ENCODE results near the gene FN1. TPM values are rescaled to one million over a fixed set of nuclear protein-coding genes. Genes with fewer than 3 reads are reported as not detected.

FN1 gene
- polyA plus RNA-seq, 1 donor (not counting 4 experiments of a cell fraction or from before 2014, with no cell fraction given), result 1,649 TPM

DNA sequence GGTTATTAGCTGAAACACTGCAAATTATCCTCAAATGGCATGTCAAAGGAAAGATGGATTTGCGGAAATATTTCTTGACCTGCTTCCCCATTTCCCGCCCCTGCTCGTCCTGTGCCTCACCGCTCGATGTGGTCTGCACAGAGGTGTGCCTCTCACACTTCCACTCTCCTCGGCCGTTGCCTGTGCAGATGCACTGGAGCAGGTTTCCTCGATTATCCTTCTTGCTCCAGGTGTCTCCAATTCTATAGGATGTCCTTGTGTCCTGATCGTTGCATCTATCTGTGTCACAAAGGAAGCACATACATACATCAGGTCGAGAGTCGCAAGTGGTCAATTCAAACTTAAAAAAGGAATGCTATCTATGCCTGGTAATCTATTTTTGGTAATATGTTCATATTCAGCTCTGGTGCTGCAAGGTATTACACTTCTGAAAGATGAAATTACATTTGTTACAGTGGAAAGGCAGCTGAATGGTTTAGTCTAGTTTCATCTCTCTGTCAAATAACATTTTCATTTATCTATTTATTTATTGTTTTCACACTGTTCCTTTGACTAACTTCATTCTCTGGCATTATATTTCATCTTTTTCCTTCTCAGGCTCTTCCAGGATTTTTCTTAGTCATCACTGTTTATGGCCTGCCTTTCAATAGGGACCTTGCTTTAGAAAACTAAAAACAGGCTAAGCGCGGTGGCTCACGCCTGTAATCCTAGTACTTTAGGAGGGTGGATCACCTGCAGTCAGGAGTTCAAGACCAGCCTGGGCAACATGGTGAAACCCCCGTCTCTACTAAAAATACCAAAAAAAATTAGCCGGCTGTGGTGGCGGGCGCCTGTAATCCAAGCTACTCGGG lies 7.6 kb downstream of the FN1 start:
- dilution Hi-C loops (cut with MboI; ENCODE audit: extremely low pct_ligation_motif_present, low sequenced_read_pairs), result no loop called here
- no peak overlapping the region for H2AFZ ChIP-seq (ENCODE audit: control insufficient read depth, low read length)
- H3K4me3 ChIP-seq (ENCODE audit: control insufficient read depth in 2 of 3, extremely low read depth in 1 of 3, insufficient read depth in 2 of 3, low read depth in 1 of 3, low read length in 3 of 3), result no peak overlapping the region
- no peaks in the 10 kb centered on the region for H3K79me2 ChIP-seq (ENCODE audit: control insufficient read depth, insufficient read depth, low read length)
- no peak overlapping the region for H3K9ac ChIP-seq (ENCODE audit: control insufficient read depth, extremely low read depth, insufficient read depth, low read length)
- no peaks in the 10 kb centered on the region for H3K27me3 ChIP-seq (ENCODE audit: control insufficient read depth, extremely low read depth, insufficient read depth, low read length)
- DNase-seq (ENCODE audit: low read depth, low spot score) (no peak), FAIRE-seq (no peak)
- peaks cover 3 to 24% of the 10 kb centered on the region in 2 experiments for H3K36me3 ChIP-seq (ENCODE audit: control insufficient read depth in 2 of 2, extremely low read depth in 1 of 2, insufficient read depth in 2 of 2, low read length in 2 of 2)
- H3K4me2 ChIP-seq (ENCODE audit: control insufficient read depth, extremely low read depth, insufficient read depth, low read depth, low read length), result no peak overlapping the region
- no peaks in the 10 kb centered on the region for H3K9me3 ChIP-seq (ENCODE audit: control insufficient read depth, low read depth, low read length)
- H4K20me1 ChIP-seq (ENCODE audit: control insufficient read depth, extremely low read depth, insufficient read depth, low read length), result no peaks in the 10 kb centered on the region
- TF ChIP-seq, protein P1, sequence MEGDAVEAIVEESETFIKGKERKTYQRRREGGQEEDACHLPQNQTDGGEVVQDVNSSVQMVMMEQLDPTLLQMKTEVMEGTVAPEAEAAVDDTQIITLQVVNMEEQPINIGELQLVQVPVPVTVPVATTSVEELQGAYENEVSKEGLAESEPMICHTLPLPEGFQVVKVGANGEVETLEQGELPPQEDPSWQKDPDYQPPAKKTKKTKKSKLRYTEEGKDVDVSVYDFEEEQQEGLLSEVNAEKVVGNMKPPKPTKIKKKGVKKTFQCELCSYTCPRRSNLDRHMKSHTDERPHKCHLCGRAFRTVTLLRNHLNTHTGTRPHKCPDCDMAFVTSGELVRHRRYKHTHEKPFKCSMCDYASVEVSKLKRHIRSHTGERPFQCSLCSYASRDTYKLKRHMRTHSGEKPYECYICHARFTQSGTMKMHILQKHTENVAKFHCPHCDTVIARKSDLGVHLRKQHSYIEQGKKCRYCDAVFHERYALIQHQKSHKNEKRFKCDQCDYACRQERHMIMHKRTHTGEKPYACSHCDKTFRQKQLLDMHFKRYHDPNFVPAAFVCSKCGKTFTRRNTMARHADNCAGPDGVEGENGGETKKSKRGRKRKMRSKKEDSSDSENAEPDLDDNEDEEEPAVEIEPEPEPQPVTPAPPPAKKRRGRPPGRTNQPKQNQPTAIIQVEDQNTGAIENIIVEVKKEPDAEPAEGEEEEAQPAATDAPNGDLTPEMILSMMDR (optimal IDR thresholded peaks at IDR 0.05 in 1 of 3, IDR thresholded peaks at IDR 0.05 in 1 of 3, conservative IDR thresholded peaks at IDR 0.05 in 1 of 3; ENCODE audit: extremely low read depth in 1 of 3, insufficient read depth in 2 of 3, low read length in 3 of 3), result no peak
- no peak for TF ChIP-seq EZH2 (IDR thresholded peaks at IDR 0.05; ENCODE audit: low read length)
- no peaks in the 10 kb centered on the region for H3K9me1 ChIP-seq (ENCODE audit: control insufficient read depth, extremely low read depth, insufficient read depth, low read length)
- H3K4me1 ChIP-seq (ENCODE audit: control insufficient read depth, extremely low read depth, insufficient read depth, low read length), result peaks cover 2% of the 10 kb centered on the region
- H3K27ac ChIP-seq (ENCODE audit: control insufficient read depth, insufficient read depth, low read length), result no peak overlapping the region

DNA sequence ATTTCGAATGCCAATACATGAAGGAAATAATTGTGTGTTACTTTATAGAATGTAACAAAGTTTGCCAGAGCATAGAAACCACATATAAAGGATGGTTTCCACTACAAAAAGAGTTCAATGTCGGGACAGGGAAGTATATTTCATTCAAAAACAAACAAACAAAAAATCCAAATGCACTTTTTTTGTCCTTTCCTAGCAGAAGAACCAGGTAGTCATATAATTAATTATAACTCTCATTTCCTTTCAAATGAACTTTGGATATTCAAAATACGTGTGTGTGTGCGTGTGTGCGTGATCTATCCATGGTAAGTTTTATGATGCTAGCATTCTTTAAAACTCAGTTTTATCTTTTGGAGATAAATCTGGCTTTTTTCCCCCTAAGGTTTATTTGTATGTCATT lies 8.3 kb downstream of the FN1 start:
- Histone ChIP-seq H3K36me3 (ENCODE audit: control insufficient read depth in 2 of 2, extremely low read depth in 1 of 2, insufficient read depth in 2 of 2, low read length in 2 of 2) (peaks cover 3 to 24% of the 10 kb centered on the region in 2 experiments), H3K9me3 (ENCODE audit: control insufficient read depth, low read depth, low read length) (no peaks in the 10 kb centered on the region), H3K27me3 (ENCODE audit: control insufficient read depth, extremely low read depth, insufficient read depth, low read length) (no peaks in the 10 kb centered on the region), H3K9ac (ENCODE audit: control insufficient read depth, extremely low read depth, insufficient read depth, low read length) (no peak overlapping the region), H3K9me1 (ENCODE audit: control insufficient read depth, extremely low read depth, insufficient read depth, low read length) (no peaks in the 10 kb centered on the region), H3K4me3 (ENCODE audit: control insufficient read depth in 2 of 3, extremely low read depth in 1 of 3, insufficient read depth in 2 of 3, low read depth in 1 of 3, low read length in 3 of 3) (no peak overlapping the region), H3K79me2 (ENCODE audit: control insufficient read depth, insufficient read depth, low read length) (no peaks in the 10 kb centered on the region), H3K27ac (ENCODE audit: control insufficient read depth, insufficient read depth, low read length) (no peak overlapping the region), H3K4me2 (ENCODE audit: control insufficient read depth, extremely low read depth, insufficient read depth, low read depth, low read length) (no peak overlapping the region), H2AFZ (ENCODE audit: control insufficient read depth, low read length) (no peak overlapping the region), H4K20me1 (ENCODE audit: control insufficient read depth, extremely low read depth, insufficient read depth, low read length) (no peaks in the 10 kb centered on the region), H3K4me1 (ENCODE audit: control insufficient read depth, extremely low read depth, insufficient read depth, low read length) (no peaks in the 10 kb centered on the region)
- FAIRE-seq, result no peak
- TF ChIP-seq EZH2 (IDR thresholded peaks at IDR 0.05; ENCODE audit: low read length), result no peak
- TF ChIP-seq, protein P1 (optimal IDR thresholded peaks at IDR 0.05 in 1 of 3, IDR thresholded peaks at IDR 0.05 in 1 of 3, conservative IDR thresholded peaks at IDR 0.05 in 1 of 3; ENCODE audit: extremely low read depth in 1 of 3, insufficient read depth in 2 of 3, low read length in 3 of 3), result no peak
- dilution Hi-C loops (cut with MboI; ENCODE audit: extremely low pct_ligation_motif_present, low sequenced_read_pairs), result no loop called here
- no peak for DNase-seq (ENCODE audit: low read depth, low spot score)
